CD4-positive, alpha-beta memory T cell (primary cell): ENCODE results near the gene MEOX2. TPM values are rescaled to one million over a fixed set of nuclear protein-coding genes. Genes with fewer than 3 reads are reported as not detected.

ENCODE experiments used
- CTCF ChIA-PET: fragments of 350-600 bp; sonication (Branson Sonifier 250); formaldehyde crosslinking; loops from one replicate; lab custom pipeline; 2021; ENCODE audit warnings: inconsistent platforms; ENCODE audit not compliant: partially characterized antibody; lab: Charles Lee
- POLR2A ChIA-PET: fragments of 350-600 bp; sonication (Branson Sonifier 250); formaldehyde crosslinking; loops from one replicate; lab custom pipeline; 2021; ENCODE audit not compliant: partially characterized antibody; lab: Charles Lee
- DNase-seq, 5 donors: peaks; one replicate each; pipeline versions ENCODE4 v3.0.0 to v3.0.0-alpha.2; 2020 to 2022; ENCODE audit warnings: mixed read lengths in 1 of 5
- H3K27ac ChIP-seq: one replicate; pipeline ENCODE4 v1.7.0; 2013; ENCODE audit warnings: low read depth, low read length
- H3K27me3 ChIP-seq: 2 replicates; pipeline ENCODE4 v1.7.0; 2013; ENCODE audit warnings: mild to moderate bottlenecking, low read length, moderate library complexity; ENCODE audit not compliant: insufficient read depth
- H3K36me3 ChIP-seq: 2 replicates; pipeline ENCODE4 v1.7.0; 2013; ENCODE audit warnings: mild to moderate bottlenecking, low read length, moderate library complexity; ENCODE audit not compliant: insufficient read depth
- H3K4me1 ChIP-seq: 2 replicates; pipeline ENCODE4 v1.7.0; 2013; ENCODE audit warnings: mild to moderate bottlenecking, low read length, moderate library complexity; ENCODE audit not compliant: insufficient read depth
- H3K4me3 ChIP-seq, 2 donors: one replicate each; pipeline ENCODE4 v1.7.0; 2013; ENCODE audit warnings: low read length in 2 of 2, mild to moderate bottlenecking in 1 of 2
- H3K9me3 ChIP-seq, 2 donors: one replicate each; pipeline ENCODE4 v1.7.0; 2013; ENCODE audit warnings: low read length in 2 of 2, control low read depth in 1 of 2; ENCODE audit not compliant: control insufficient read depth in 1 of 2
- H3K27ac Mint-ChIP-seq, 7 donors: one replicate each; pipeline ENCODE4 v1.8.0; 2020 to 2021; ENCODE audit warnings: mixed read lengths in 7 of 7, mild to moderate bottlenecking in 6 of 7, inconsistent platforms in 3 of 7, moderate library complexity in 3 of 7
- H3K27me3 Mint-ChIP-seq, 2 donors: one replicate each; pipeline ENCODE4 v1.8.0; 2020 to 2021; ENCODE audit warnings: mixed read lengths in 2 of 2
- H3K36me3 Mint-ChIP-seq, 2 donors: one replicate each; pipeline ENCODE4 v1.8.0; 2020 to 2021; ENCODE audit warnings: mixed read lengths in 2 of 2, inconsistent platforms in 1 of 2, mild to moderate bottlenecking in 1 of 2
- H3K4me1 Mint-ChIP-seq, 4 donors: one replicate each; pipeline ENCODE4 v1.8.0; 2020 to 2021; ENCODE audit warnings: mixed read lengths in 4 of 4, mild to moderate bottlenecking in 1 of 4
- H3K4me3 Mint-ChIP-seq, 8 donors: one replicate each; pipeline ENCODE4 v1.8.0; 2020 to 2021; ENCODE audit warnings: mixed read lengths in 8 of 8, mild to moderate bottlenecking in 7 of 8, moderate library complexity in 6 of 8, inconsistent platforms in 3 of 8
- H3K9me3 Mint-ChIP-seq, 8 donors: one replicate each; pipeline ENCODE4 v1.8.0; 2020 to 2021; ENCODE audit warnings: mixed read lengths in 8 of 8, mild to moderate bottlenecking in 5 of 8, inconsistent platforms in 3 of 8, moderate library complexity in 1 of 8
- intact Hi-C: fragments of 100-400 bp; cut with micrococcal nuclease; formaldehyde crosslinking; loops from one replicate; pipeline ENCODE4 v1.15.1; 2023
- polyA plus RNA-seq, 2 donors: library from polyadenylated mRNA; unstranded; fragments of 300-500 nt; fragmentation: Illumina TruSeq; gene quantifications; one replicate each; pipeline ENCODE4 v1.2.3, GENCODE V29; 2021
- total RNA-seq, 2 experiments: library from RNA; stranded (reverse); gene quantifications; one replicate each; pipeline ENCODE4 v1.2.3, GENCODE V29; 2021

Gene MEOX2
- total and polyA plus RNA-seq, 4 experiments from 2014 or later = not detected

DNA sequence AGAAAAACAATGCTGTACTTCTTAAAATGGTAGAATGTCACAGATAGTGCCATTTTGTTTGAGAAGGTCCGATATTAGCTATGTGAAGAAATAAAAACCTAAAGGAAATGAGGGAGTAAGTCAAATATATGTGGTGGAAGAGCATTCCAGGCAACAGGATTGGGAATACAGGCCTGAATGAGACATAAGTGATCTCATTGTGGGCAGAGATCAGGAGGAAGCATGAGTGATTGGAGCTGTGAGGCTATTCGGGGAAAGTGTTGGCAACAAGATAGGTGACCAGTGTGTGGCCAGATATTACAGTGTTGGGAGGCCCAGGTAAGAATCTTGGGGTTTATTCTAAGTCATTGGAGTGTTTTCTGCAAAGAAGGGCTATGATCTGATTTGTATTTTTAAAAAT lies 83.4 kb downstream of the MEOX2 start:
- no peak overlapping the region for H3K4me3 ChIP-seq
- Mint-ChIP-seq H3K4me1 (no peaks in the 10 kb centered on the region), H3K36me3 (no peaks in the 10 kb centered on the region), H3K27me3 (no peaks in the 10 kb centered on the region), H3K27ac (no peak overlapping the region), H3K9me3 (peaks cover 0 to 5% (median 2%) of the 10 kb centered on the region in 8 donors), H3K4me3 (no peak overlapping the region)
- H3K27me3 ChIP-seq = no peaks in the 10 kb centered on the region
- DNase-seq = no peak
- ChIA-PET POLR2A (no interaction called here), CTCF (no interaction called here)
- no peaks in the 10 kb centered on the region for H3K4me1 ChIP-seq
- H3K36me3 ChIP-seq = no peaks in the 10 kb centered on the region
- no peaks in the 10 kb centered on the region for H3K9me3 ChIP-seq
- H3K27ac ChIP-seq = no peak overlapping the region
- intact Hi-C loops = no loop called here

GRCh38 chr7:15602236-15602635 lies 84.2 kb downstream of the MEOX2 start:
- Histone ChIP-seq H3K27ac (no peak overlapping the region), H3K4me3 (no peak overlapping the region), H3K9me3 (no peaks in the 10 kb centered on the region), H3K27me3 (no peaks in the 10 kb centered on the region), H3K4me1 (no peaks in the 10 kb centered on the region), H3K36me3 (no peaks in the 10 kb centered on the region)
- intact Hi-C loops = no loop called here
- H3K9me3 Mint-ChIP-seq = peaks cover 0 to 7% (median 3%) of the 10 kb centered on the region in 8 donors
- ChIA-PET POLR2A (no interaction called here), CTCF (no interaction called here)
- H3K27ac Mint-ChIP-seq = no peak overlapping the region
- no peaks in the 10 kb centered on the region for H3K27me3 Mint-ChIP-seq
- no peak overlapping the region for H3K4me3 Mint-ChIP-seq
- no peak for DNase-seq
- H3K4me1 Mint-ChIP-seq = no peaks in the 10 kb centered on the region
- H3K36me3 Mint-ChIP-seq = no peaks in the 10 kb centered on the region

DNA sequence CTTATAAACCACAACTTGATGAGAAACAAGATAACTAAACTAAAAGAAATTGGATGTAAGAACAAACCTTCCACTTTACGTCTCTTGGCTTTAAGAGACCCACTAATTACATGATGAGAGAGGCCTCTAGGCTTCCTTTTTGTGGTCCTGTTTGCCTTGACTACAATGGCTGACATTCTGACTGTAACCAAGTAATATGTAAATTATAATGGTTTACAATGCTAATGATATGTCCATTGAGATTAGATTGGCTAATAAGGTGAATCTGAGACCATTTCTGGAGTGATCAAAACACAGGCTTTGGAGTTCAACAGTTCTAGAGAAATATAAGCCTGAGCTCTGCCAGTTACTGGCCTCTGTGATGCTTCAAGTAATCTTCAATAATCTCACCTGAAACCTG lies 85.3 kb downstream of the MEOX2 start:
- ChIA-PET POLR2A (no interaction called here), CTCF (no interaction called here)
- H3K36me3 ChIP-seq = no peaks in the 10 kb centered on the region
- DNase-seq = no peak
- Mint-ChIP-seq H3K4me1 (no peaks in the 10 kb centered on the region), H3K4me3 (no peak overlapping the region), H3K27ac (no peak overlapping the region), H3K27me3 (no peaks in the 10 kb centered on the region), H3K9me3 (peaks cover 0 to 13% (median 4%) of the 10 kb centered on the region in 8 donors), H3K36me3 (no peaks in the 10 kb centered on the region)
- no peak overlapping the region for H3K27ac ChIP-seq
- H3K9me3 ChIP-seq = no peaks in the 10 kb centered on the region
- no peak overlapping the region for H3K4me3 ChIP-seq
- H3K4me1 ChIP-seq = no peaks in the 10 kb centered on the region
- intact Hi-C loops = no loop called here
- H3K27me3 ChIP-seq = no peaks in the 10 kb centered on the region

DNA sequence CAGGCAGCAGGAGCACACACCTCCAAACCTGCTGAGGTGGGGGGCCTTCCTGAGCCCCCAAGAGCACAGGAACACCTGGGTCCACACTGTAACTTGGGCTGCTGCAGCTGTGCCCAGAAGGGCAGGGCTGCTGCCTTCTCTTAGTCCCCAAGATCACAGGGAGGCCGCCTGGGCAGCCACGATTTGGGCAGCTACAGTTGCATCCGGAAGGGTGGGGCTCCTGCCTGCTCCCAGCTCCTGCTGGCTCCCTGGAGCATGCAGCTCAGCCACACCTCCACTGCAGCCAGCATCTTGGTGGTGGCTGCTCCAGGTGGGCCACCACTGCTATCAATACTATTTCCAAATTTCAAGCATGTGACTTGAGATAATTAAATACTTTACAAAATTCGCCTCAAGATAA lies 86.2 kb downstream of the MEOX2 start:
- peaks cover 0 to 13% (median 4%) of the 10 kb centered on the region in 8 donors for H3K9me3 Mint-ChIP-seq
- no peak overlapping the region for H3K4me3 Mint-ChIP-seq
- peak in 1 of 5 donors; percentile 22 for DNase-seq
- H3K4me1 Mint-ChIP-seq = no peaks in the 10 kb centered on the region
- H3K27me3 Mint-ChIP-seq = no peaks in the 10 kb centered on the region
- no peaks in the 10 kb centered on the region for H3K27me3 ChIP-seq
- ChIA-PET CTCF (no interaction called here), POLR2A (no interaction called here)
- no peaks in the 10 kb centered on the region for H3K36me3 Mint-ChIP-seq
- no peaks in the 10 kb centered on the region for H3K36me3 ChIP-seq
- H3K27ac Mint-ChIP-seq = no peak overlapping the region
- no peak overlapping the region for H3K4me3 ChIP-seq
- no peak overlapping the region for H3K27ac ChIP-seq
- H3K4me1 ChIP-seq = no peaks in the 10 kb centered on the region
- intact Hi-C loops = no loop called here
- H3K9me3 ChIP-seq = no peaks in the 10 kb centered on the region

DNA sequence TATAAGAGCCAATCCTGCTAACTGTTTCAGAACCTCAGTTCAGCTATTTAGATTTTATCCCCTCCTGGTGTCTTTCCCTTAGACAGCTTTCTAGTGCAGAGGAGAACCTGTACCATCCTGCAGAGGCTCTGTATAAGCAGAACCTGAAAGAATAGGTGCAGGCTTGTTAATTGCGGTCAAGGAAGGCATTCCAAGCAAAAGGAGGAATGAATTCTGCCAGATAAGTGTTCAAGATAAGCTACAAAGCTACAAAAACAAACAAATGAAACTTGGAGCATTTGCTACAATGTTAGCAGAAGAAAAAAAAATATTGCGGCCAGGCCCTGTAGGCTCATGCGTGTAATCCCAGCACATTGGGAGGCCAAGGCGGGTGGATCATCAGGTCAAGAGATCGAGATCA lies 92.0 kb downstream of the MEOX2 start:
- H3K4me1 ChIP-seq = no peaks in the 10 kb centered on the region
- intact Hi-C loops = no loop called here
- no peaks in the 10 kb centered on the region for H3K36me3 ChIP-seq
- H3K4me3 ChIP-seq = no peak overlapping the region
- Mint-ChIP-seq H3K27me3 (no peaks in the 10 kb centered on the region), H3K9me3 (peaks cover 0 to 15% (median 3%) of the 10 kb centered on the region in 8 donors), H3K36me3 (no peaks in the 10 kb centered on the region), H3K4me3 (no peak overlapping the region), H3K27ac (no peak overlapping the region), H3K4me1 (no peaks in the 10 kb centered on the region)
- no peaks in the 10 kb centered on the region for H3K9me3 ChIP-seq
- POLR2A ChIA-PET = no interaction called here
- no peak overlapping the region for H3K27ac ChIP-seq
- DNase-seq = no peak
- CTCF ChIA-PET = no interaction called here
- H3K27me3 ChIP-seq = no peaks in the 10 kb centered on the region

GRCh38 chr7:15593382-15593781 lies 93.1 kb downstream of the MEOX2 start:
- intact Hi-C loops = no loop called here
- Mint-ChIP-seq H3K4me1 (no peaks in the 10 kb centered on the region), H3K27me3 (no peaks in the 10 kb centered on the region), H3K4me3 (no peak overlapping the region), H3K36me3 (no peaks in the 10 kb centered on the region), H3K9me3 (peaks cover 0 to 15% (median 5%) of the 10 kb centered on the region in 8 donors), H3K27ac (no peak overlapping the region)
- no peak for DNase-seq
- POLR2A ChIA-PET = no interaction called here
- CTCF ChIA-PET = no interaction called here
- H3K4me1 ChIP-seq = no peaks in the 10 kb centered on the region
- H3K36me3 ChIP-seq = no peaks in the 10 kb centered on the region
- H3K27me3 ChIP-seq = no peaks in the 10 kb centered on the region
- no peak overlapping the region for H3K27ac ChIP-seq
- H3K9me3 ChIP-seq = no peaks in the 10 kb centered on the region
- H3K4me3 ChIP-seq = no peak overlapping the region

DNA sequence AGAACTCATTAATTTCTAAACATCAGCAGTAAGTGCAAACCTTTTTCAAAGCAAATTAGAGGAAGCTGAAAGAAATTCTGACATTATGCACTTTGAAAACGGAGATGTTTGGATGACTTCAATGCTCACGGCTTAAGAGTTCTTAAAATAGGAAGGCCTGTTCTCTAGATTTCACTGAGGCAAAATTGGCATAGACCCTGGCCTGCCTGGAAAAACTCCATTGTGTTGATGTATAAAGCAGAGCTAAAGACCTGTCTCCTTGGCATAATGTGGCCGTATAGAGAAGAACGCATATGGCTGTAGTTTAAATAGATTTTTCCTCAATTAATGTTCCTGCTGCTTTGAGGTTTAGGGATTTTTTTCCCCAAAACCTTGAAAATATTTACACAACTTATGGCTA lies 100.2 kb downstream of the MEOX2 start:
- ChIA-PET CTCF (no interaction called here), POLR2A (no interaction called here)
- Histone ChIP-seq H3K9me3 (no peaks in the 10 kb centered on the region), H3K27ac (no peak overlapping the region), H3K4me1 (no peaks in the 10 kb centered on the region), H3K27me3 (no peaks in the 10 kb centered on the region), H3K36me3 (no peaks in the 10 kb centered on the region), H3K4me3 (no peak overlapping the region)
- Mint-ChIP-seq H3K4me3 (no peak overlapping the region), H3K9me3 (peaks cover 0 to 16% (median 8%) of the 10 kb centered on the region in 8 donors), H3K27me3 (no peaks in the 10 kb centered on the region), H3K4me1 (no peaks in the 10 kb centered on the region), H3K36me3 (no peaks in the 10 kb centered on the region), H3K27ac (no peak overlapping the region)
- DNase-seq = no peak
- intact Hi-C loops = no loop called here

- Mint-ChIP-seq H3K27me3 (no peaks in the 10 kb centered on the region), H3K4me1 (no peaks in the 10 kb centered on the region), H3K9me3 (peaks cover 0 to 16% (median 6%) of the 10 kb centered on the region in 8 donors), H3K36me3 (no peaks in the 10 kb centered on the region), H3K4me3 (no peak overlapping the region), H3K27ac (no peak overlapping the region)
- no peak overlapping the region for H3K4me3 ChIP-seq
- no peaks in the 10 kb centered on the region for H3K27me3 ChIP-seq
- no peak overlapping the region for H3K27ac ChIP-seq
- no peak for DNase-seq
- intact Hi-C loops = no loop called here
- POLR2A ChIA-PET = no interaction called here
- CTCF ChIA-PET = no interaction called here
- no peaks in the 10 kb centered on the region for H3K9me3 ChIP-seq
- no peaks in the 10 kb centered on the region for H3K4me1 ChIP-seq
- no peaks in the 10 kb centered on the region for H3K36me3 ChIP-seq
Measured at GRCh38 chr7:15584575-15584974, 101.9 kb downstream of the MEOX2 start.
